ENCODE data around the gene GPR119. TPM values are rescaled to one million over a fixed set of nuclear protein-coding genes. Genes with fewer than 3 reads are reported as not detected.
"Not testable (repeated sequence)": the region's sequence is repeated elsewhere in the genome, so short reads cannot be mapped to it uniquely, and the experiment has no call there.

Gene GPR119
- total RNA-seq, 1 donor from 2014 or later, result not detected

GRCh38 chrX:130339408-130340222, 45.9 kb downstream of the GPR119 start, which contains the start of gene SLC25A14:
SLC25A14 (plus strand) TSS chrX:130339919; CDS start chrX:130340279, 360 bp downstream.
- H3K36me3 Mint-ChIP-seq (ENCODE audit: low read depth), result no peaks in the 10 kb centered on the region

GRCh38 chrX:130338869-130339268, 46.6 kb downstream of the GPR119 start:
- H3K27ac Mint-ChIP-seq (ENCODE audit: unreplicated experiment); H3K36me3 Mint-ChIP-seq (ENCODE audit: low read depth); H3K9me3 Mint-ChIP-seq; DNase-seq (ENCODE audit: low read depth, low spot score); H3K27me3 Mint-ChIP-seq (ENCODE audit: low read depth): not testable (repeated sequence)
- H3K4me3 Mint-ChIP-seq, result peak overlapping the region; percentile 95
- H3K4me1 Mint-ChIP-seq, result peaks cover 30% of the 10 kb centered on the region

More at GRCh38 chrX:130339408-130340222, 45.9 kb downstream of the GPR119 start, which contains the start of gene SLC25A14:
- peak within 1 kb of the TSS; percentile 96 for H3K27ac Mint-ChIP-seq (ENCODE audit: unreplicated experiment)
- peak within 1 kb of the TSS; percentile 95 for H3K4me3 Mint-ChIP-seq
- TF ChIP-seq CTCF (conservative IDR thresholded peaks at IDR 0.05), result no peak
- no peaks in the 10 kb centered on the region for H3K9me3 Mint-ChIP-seq
- peak; percentile 32 for DNase-seq (ENCODE audit: low read depth, low spot score)
- no peaks in the 10 kb centered on the region for H3K27me3 Mint-ChIP-seq (ENCODE audit: low read depth)
- peaks cover 35% of the 10 kb centered on the region for H3K4me1 Mint-ChIP-seq

GRCh38 chrX:130336531-130336930, 48.9 kb downstream of the GPR119 start:
- Mint-ChIP-seq H3K27ac (ENCODE audit: unreplicated experiment) (no peak overlapping the region), H3K4me1 (peaks cover 16% of the 10 kb centered on the region), H3K9me3 (no peaks in the 10 kb centered on the region), H3K36me3 (ENCODE audit: low read depth) (no peaks in the 10 kb centered on the region), H3K27me3 (ENCODE audit: low read depth) (no peaks in the 10 kb centered on the region), H3K4me3 (no peak overlapping the region)
- DNase-seq (ENCODE audit: low read depth, low spot score), result no peak
- TF ChIP-seq CTCF (conservative IDR thresholded peaks at IDR 0.05), result no peak

Other genes with a start within 250 kb of the GPR119 start
- gene AIFM1, start 219.8 kb downstream of the GPR119 start, total RNA-seq, result 53.9 and 57.0 TPM in 2 replicates
- gene RAB33A, start 213.7 kb downstream of the GPR119 start, total RNA-seq, result 16.7 and 18.5 TPM in 2 replicates
- gene ZNF280C, start 116.8 kb downstream of the GPR119 start, total RNA-seq, result 20.6 and 21.8 TPM in 2 replicates
- 18.5 and 20.2 TPM in 2 replicates for gene SLC25A14, start 45.8 kb downstream of the GPR119 start, total RNA-seq
- gene RBMX2, start 16.3 kb upstream of the GPR119 start, total RNA-seq, result 26.5 and 27.7 TPM in 2 replicates

All from neural crest cell (in vitro differentiated cells).